Hepatocyte (in vitro differentiated cells): ENCODE results near the gene CHD1.

Experiments
- EZH2 ChIP-seq: fragments of 200-600 bp; sonication (generic); IDR thresholded peaks from 2 replicates; pipeline ENCODE4 v1.6.1; 2016; ENCODE audit warnings: antibody characterized with exemption, mild to moderate bottlenecking, borderline replicate concordance
- TF ChIP-seq, protein P1 (sequence below): fragments of 200-600 bp; sonication (generic); IDR thresholded peaks from 2 replicates; pipeline ENCODE4 v1.5.1; 2016; ENCODE audit warnings: antibody characterized with exemption, mild to moderate bottlenecking; ENCODE audit not compliant: poor library complexity

DNA sequence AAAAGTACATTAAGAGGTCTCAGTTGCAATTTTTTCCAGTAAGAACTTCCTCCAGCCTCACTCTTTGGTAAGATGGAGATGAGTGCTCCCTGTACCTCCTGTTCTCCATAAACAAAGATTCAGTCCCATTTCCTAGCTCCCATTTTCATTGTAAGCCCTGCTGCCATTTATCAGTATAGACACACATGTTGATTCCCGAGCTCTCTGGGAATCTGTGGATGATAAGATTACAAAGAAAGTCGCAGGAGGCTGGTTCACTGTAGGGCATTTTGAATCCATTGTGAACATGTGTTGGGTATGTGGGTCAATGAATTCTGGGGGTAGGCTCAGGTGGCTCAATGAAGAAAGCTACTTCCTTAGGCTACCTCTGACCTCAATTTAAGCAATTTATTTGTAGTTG is 118.6 kb downstream of the CHD1 start:
- TF ChIP-seq, protein P1, sequence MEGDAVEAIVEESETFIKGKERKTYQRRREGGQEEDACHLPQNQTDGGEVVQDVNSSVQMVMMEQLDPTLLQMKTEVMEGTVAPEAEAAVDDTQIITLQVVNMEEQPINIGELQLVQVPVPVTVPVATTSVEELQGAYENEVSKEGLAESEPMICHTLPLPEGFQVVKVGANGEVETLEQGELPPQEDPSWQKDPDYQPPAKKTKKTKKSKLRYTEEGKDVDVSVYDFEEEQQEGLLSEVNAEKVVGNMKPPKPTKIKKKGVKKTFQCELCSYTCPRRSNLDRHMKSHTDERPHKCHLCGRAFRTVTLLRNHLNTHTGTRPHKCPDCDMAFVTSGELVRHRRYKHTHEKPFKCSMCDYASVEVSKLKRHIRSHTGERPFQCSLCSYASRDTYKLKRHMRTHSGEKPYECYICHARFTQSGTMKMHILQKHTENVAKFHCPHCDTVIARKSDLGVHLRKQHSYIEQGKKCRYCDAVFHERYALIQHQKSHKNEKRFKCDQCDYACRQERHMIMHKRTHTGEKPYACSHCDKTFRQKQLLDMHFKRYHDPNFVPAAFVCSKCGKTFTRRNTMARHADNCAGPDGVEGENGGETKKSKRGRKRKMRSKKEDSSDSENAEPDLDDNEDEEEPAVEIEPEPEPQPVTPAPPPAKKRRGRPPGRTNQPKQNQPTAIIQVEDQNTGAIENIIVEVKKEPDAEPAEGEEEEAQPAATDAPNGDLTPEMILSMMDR = no peak
- TF ChIP-seq EZH2 = no peak
